Germinal center (tissue), 1 donor: ENCODE data around the gene ARHGAP1.
"Not testable (repeated sequence)": the region's sequence is repeated elsewhere in the genome, so short reads cannot be mapped to it uniquely, and the experiment has no call there.

Source experiments
- DNase-seq: peaks from one replicate; pipeline ENCODE4 v3.0.0; 2012; ENCODE audit warnings: mixed read lengths, low spot score

The ARHGAP1 gene

GRCh38 chr11:46672381-46672839 lies 28.0 kb downstream of the ARHGAP1 start:
- no peak for DNase-seq

- DNase-seq: no peak
Measured at GRCh38 chr11:46671958-46672315, 28.5 kb downstream of the ARHGAP1 start.

GRCh38 chr11:46670521-46670920 lies 29.9 kb downstream of the ARHGAP1 start:
- not testable (repeated sequence) for DNase-seq

- no peak for DNase-seq
Measured at GRCh38 chr11:46669711-46670139, 30.7 kb downstream of the ARHGAP1 start.

- DNase-seq: no peak
Measured at GRCh38 chr11:46668480-46669085, 31.8 kb downstream of the ARHGAP1 start.

GRCh38 chr11:46667043-46667481 lies 33.4 kb downstream of the ARHGAP1 start:
- DNase-seq: no peak

- DNase-seq: no peak
Measured at GRCh38 chr11:46666516-46666915, 33.9 kb downstream of the ARHGAP1 start.

- DNase-seq: no peak
Measured at GRCh38 chr11:46665356-46665755, 35.1 kb downstream of the ARHGAP1 start.

GRCh38 chr11:46664612-46665011 lies 35.8 kb downstream of the ARHGAP1 start:
- no peak for DNase-seq

GRCh38 chr11:46663277-46663940 lies 37.0 kb downstream of the ARHGAP1 start:
- no peak for DNase-seq

GRCh38 chr11:46662366-46662765 lies 38.1 kb downstream of the ARHGAP1 start:
- DNase-seq: no peak

- no peak for DNase-seq
Measured at GRCh38 chr11:46661836-46662235, 38.6 kb downstream of the ARHGAP1 start.

- DNase-seq: no peak
Measured at GRCh38 chr11:46659908-46660307, 40.5 kb downstream of the ARHGAP1 start.

- DNase-seq: no peak
Measured at GRCh38 chr11:46658259-46658658, 42.2 kb downstream of the ARHGAP1 start.

GRCh38 chr11:46657186-46657585 lies 43.2 kb downstream of the ARHGAP1 start:
- no peak for DNase-seq

- no peak for DNase-seq
Measured at GRCh38 chr11:46655631-46656030, 44.8 kb downstream of the ARHGAP1 start.

GRCh38 chr11:46649180-46649738 lies 51.2 kb downstream of the ARHGAP1 start:
- DNase-seq: no peak

GRCh38 chr11:46643986-46644385 lies 56.4 kb downstream of the ARHGAP1 start:
- DNase-seq: no peak

- DNase-seq: no peak
Measured at GRCh38 chr11:46643531-46643930, 56.9 kb downstream of the ARHGAP1 start.

GRCh38 chr11:46642627-46643335 lies 57.6 kb downstream of the ARHGAP1 start:
- no peak for DNase-seq

GRCh38 chr11:46641639-46642038 lies 58.8 kb downstream of the ARHGAP1 start:
- no peak for DNase-seq

- DNase-seq: no peak
Measured at GRCh38 chr11:46640036-46640788, 60.2 kb downstream of the ARHGAP1 start.
